ENCODE results near the gene PDHX. TPM values are rescaled to one million over a fixed set of nuclear protein-coding genes. Genes with fewer than 3 reads are reported as not detected.
"Not testable (repeated sequence)": the region's sequence is repeated elsewhere in the genome, so short reads cannot be mapped to it uniquely, and the experiment has no call there.

The PDHX gene
- total RNA-seq, 1 donor from 2014 or later, result 44.0 TPM

DNA sequence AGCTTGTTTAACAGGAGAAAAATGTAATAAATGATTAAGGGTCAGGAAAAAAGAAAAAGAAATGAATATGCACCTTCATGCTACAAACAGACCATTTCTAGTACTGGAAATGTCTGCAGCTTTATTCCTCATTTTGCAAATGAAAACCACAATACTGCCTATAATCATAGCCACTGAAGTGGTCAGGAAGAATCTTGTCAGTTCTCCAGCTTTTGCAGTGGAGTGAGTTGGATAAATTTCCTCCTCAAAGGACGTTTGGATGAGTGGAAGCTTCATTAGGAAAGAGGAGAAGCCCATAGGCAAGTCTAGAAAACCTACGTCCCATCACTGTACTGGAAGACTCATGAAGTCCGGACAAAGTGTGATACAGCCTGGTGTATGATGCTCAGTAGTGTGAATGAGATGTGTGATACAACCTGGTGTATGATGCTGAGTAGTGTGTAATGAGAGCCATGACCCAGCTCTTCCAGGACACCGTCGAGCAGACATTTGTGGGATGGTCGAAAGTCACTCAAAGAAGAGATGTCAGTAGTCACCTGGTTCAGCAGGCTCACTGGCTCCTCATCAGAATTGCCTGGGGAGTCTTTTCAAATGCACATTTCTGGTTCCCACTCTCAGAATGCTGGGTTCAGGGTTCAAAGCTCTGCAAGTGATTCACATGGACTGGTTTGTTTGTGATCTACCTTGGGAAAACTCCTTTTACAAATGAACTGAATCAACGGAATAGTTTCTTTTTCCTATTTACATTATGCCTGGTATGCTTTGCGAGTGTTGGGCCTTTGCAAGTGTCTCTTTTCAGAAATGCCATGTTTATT is 101.3 kb downstream of the PDHX start:
- Mint-ChIP-seq H3K4me1 (ENCODE audit: low read depth, unreplicated experiment) (no peaks in the 10 kb centered on the region), H3K36me3 (ENCODE audit: low read depth, unreplicated experiment) (no peaks in the 10 kb centered on the region), H3K9me3 (ENCODE audit: unreplicated experiment) (peaks cover 6% of the 10 kb centered on the region), H3K4me3 (ENCODE audit: unreplicated experiment) (no peak overlapping the region), H3K27me3 (ENCODE audit: low read depth, unreplicated experiment) (no peaks in the 10 kb centered on the region), H3K27ac (ENCODE audit: unreplicated experiment) (no peak overlapping the region)
- Histone ChIP-seq H3K79me2 (ENCODE audit: insufficient read depth, low read length) (no peaks in the 10 kb centered on the region), H2AFZ (ENCODE audit: low read depth, low read length) (no peak overlapping the region), H3K4me3 (ENCODE audit: insufficient read depth, low read depth, low read length) (no peak overlapping the region), H3K27me3 (ENCODE audit: insufficient read depth, low read length) (no peaks in the 10 kb centered on the region), H3K36me3 (ENCODE audit: insufficient read depth, low read length) (no peaks in the 10 kb centered on the region), H3K27ac (ENCODE audit: low read depth, low read length) (no peak overlapping the region), H3K4me1 (ENCODE audit: insufficient read depth, low read length) (peaks cover 14% of the 10 kb centered on the region), H3K9ac (ENCODE audit: low read length) (no peak overlapping the region), H3K4me2 (ENCODE audit: low read length) (no peak overlapping the region), H4K20me1 (ENCODE audit: insufficient read depth, low read length) (no peaks in the 10 kb centered on the region), H3K9me3 (ENCODE audit: insufficient read depth, low read depth, low read length) (no peaks in the 10 kb centered on the region)
- FAIRE-seq (no peak), DNase-seq (ENCODE audit: low read depth) (peak; percentile 69)
- TF ChIP-seq, protein P1, sequence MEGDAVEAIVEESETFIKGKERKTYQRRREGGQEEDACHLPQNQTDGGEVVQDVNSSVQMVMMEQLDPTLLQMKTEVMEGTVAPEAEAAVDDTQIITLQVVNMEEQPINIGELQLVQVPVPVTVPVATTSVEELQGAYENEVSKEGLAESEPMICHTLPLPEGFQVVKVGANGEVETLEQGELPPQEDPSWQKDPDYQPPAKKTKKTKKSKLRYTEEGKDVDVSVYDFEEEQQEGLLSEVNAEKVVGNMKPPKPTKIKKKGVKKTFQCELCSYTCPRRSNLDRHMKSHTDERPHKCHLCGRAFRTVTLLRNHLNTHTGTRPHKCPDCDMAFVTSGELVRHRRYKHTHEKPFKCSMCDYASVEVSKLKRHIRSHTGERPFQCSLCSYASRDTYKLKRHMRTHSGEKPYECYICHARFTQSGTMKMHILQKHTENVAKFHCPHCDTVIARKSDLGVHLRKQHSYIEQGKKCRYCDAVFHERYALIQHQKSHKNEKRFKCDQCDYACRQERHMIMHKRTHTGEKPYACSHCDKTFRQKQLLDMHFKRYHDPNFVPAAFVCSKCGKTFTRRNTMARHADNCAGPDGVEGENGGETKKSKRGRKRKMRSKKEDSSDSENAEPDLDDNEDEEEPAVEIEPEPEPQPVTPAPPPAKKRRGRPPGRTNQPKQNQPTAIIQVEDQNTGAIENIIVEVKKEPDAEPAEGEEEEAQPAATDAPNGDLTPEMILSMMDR (IDR thresholded peaks at IDR 0.05; ENCODE audit: insufficient read depth, low read depth, low read length), result no peak
- TF ChIP-seq EZH2 (IDR thresholded peaks at IDR 0.05; ENCODE audit: insufficient read depth, low read length), result no peak

- FAIRE-seq (no peak), DNase-seq (ENCODE audit: low read depth) (no peak)
- Mint-ChIP-seq H3K9me3 (ENCODE audit: unreplicated experiment) (peaks cover 17% of the 10 kb centered on the region), H3K27me3 (ENCODE audit: low read depth, unreplicated experiment) (no peaks in the 10 kb centered on the region), H3K27ac (ENCODE audit: unreplicated experiment) (no peak overlapping the region), H3K36me3 (ENCODE audit: low read depth, unreplicated experiment) (no peaks in the 10 kb centered on the region), H3K4me3 (ENCODE audit: unreplicated experiment) (no peak overlapping the region), H3K4me1 (ENCODE audit: low read depth, unreplicated experiment) (no peaks in the 10 kb centered on the region)
- Histone ChIP-seq H3K27ac (ENCODE audit: low read depth, low read length) (no peak overlapping the region), H2AFZ (ENCODE audit: low read depth, low read length) (no peak overlapping the region), H3K4me1 (ENCODE audit: insufficient read depth, low read length) (no peaks in the 10 kb centered on the region), H3K9ac (ENCODE audit: low read length) (no peak overlapping the region), H3K27me3 (ENCODE audit: insufficient read depth, low read length) (no peaks in the 10 kb centered on the region), H4K20me1 (ENCODE audit: insufficient read depth, low read length) (no peaks in the 10 kb centered on the region), H3K4me2 (ENCODE audit: low read length) (no peak overlapping the region), H3K36me3 (ENCODE audit: insufficient read depth, low read length) (no peaks in the 10 kb centered on the region), H3K79me2 (ENCODE audit: insufficient read depth, low read length) (no peaks in the 10 kb centered on the region), H3K9me3 (ENCODE audit: insufficient read depth, low read depth, low read length) (no peaks in the 10 kb centered on the region), H3K4me3 (ENCODE audit: insufficient read depth, low read depth, low read length) (no peak overlapping the region)
- no peak for TF ChIP-seq EZH2 (IDR thresholded peaks at IDR 0.05; ENCODE audit: insufficient read depth, low read length)
These were observed 105.2 kb downstream of the PDHX start for GRCh38 chr11:35021589-35021988.

DNA sequence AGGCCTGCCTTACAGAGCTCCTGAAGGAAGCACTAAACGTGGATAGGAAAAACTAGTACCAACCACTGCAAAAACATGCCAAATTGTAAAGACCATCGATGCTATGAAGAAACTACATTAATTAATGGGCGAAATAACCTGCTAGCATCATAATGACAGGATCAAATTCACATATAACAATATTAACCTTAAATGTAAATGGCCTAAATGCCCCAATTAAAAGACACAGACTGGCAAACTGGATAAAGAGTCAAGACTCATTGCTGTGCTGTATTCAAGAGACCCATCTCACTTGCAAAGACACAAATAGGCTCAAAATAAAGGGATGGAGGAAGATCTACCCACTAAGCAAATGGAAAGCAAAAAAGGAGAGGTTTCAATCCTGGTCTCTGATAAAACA is 107.5 kb downstream of the PDHX start:
- H3K27ac Mint-ChIP-seq (ENCODE audit: unreplicated experiment); H3K4me2 ChIP-seq (ENCODE audit: low read length); H3K36me3 ChIP-seq (ENCODE audit: insufficient read depth, low read length); H3K4me3 Mint-ChIP-seq (ENCODE audit: unreplicated experiment); H3K4me3 ChIP-seq (ENCODE audit: insufficient read depth, low read depth, low read length); H2AFZ ChIP-seq (ENCODE audit: low read depth, low read length); H4K20me1 ChIP-seq (ENCODE audit: insufficient read depth, low read length); H3K27me3 ChIP-seq (ENCODE audit: insufficient read depth, low read length); H3K4me1 Mint-ChIP-seq (ENCODE audit: low read depth, unreplicated experiment); H3K79me2 ChIP-seq (ENCODE audit: insufficient read depth, low read length); DNase-seq (ENCODE audit: low read depth); H3K9ac ChIP-seq (ENCODE audit: low read length); H3K27me3 Mint-ChIP-seq (ENCODE audit: low read depth, unreplicated experiment); H3K36me3 Mint-ChIP-seq (ENCODE audit: low read depth, unreplicated experiment); H3K27ac ChIP-seq (ENCODE audit: low read depth, low read length); FAIRE-seq; H3K9me3 ChIP-seq (ENCODE audit: insufficient read depth, low read depth, low read length); H3K4me1 ChIP-seq (ENCODE audit: insufficient read depth, low read length): not testable (repeated sequence)
- H3K9me3 Mint-ChIP-seq (ENCODE audit: unreplicated experiment), result peaks cover 18% of the 10 kb centered on the region

GRCh38 chr11:35028007-35028406 is 111.6 kb downstream of the PDHX start:
- not testable (repeated sequence) for H3K36me3 ChIP-seq (ENCODE audit: insufficient read depth, low read length); H3K4me3 ChIP-seq (ENCODE audit: insufficient read depth, low read depth, low read length); DNase-seq (ENCODE audit: low read depth); FAIRE-seq; H3K9me3 ChIP-seq (ENCODE audit: insufficient read depth, low read depth, low read length); H3K27ac Mint-ChIP-seq (ENCODE audit: unreplicated experiment); H3K4me2 ChIP-seq (ENCODE audit: low read length); H3K27ac ChIP-seq (ENCODE audit: low read depth, low read length); H2AFZ ChIP-seq (ENCODE audit: low read depth, low read length); H3K79me2 ChIP-seq (ENCODE audit: insufficient read depth, low read length); H3K9ac ChIP-seq (ENCODE audit: low read length); H3K27me3 Mint-ChIP-seq (ENCODE audit: low read depth, unreplicated experiment); H3K4me3 Mint-ChIP-seq (ENCODE audit: unreplicated experiment); H3K27me3 ChIP-seq (ENCODE audit: insufficient read depth, low read length); H3K36me3 Mint-ChIP-seq (ENCODE audit: low read depth, unreplicated experiment); H4K20me1 ChIP-seq (ENCODE audit: insufficient read depth, low read length)
- Mint-ChIP-seq H3K9me3 (ENCODE audit: unreplicated experiment) (peaks cover 12% of the 10 kb centered on the region), H3K4me1 (ENCODE audit: low read depth, unreplicated experiment) (peaks cover 20% of the 10 kb centered on the region)
- peaks cover 19% of the 10 kb centered on the region for H3K4me1 ChIP-seq (ENCODE audit: insufficient read depth, low read length)
